ENCODE data around the gene SYT7.

SYT7 gene

GRCh38 chr11:61544466-61544865 is 36.4 kb downstream of the SYT7 start:
- no peaks in the 10 kb centered on the region for H3K4me1 ChIP-seq (ENCODE audit: control insufficient read depth, insufficient read depth, low read length)
- H3K36me3 ChIP-seq (ENCODE audit: control insufficient read depth in 2 of 2, insufficient read depth in 1 of 2, low read length in 2 of 2): no peaks in the 10 kb centered on the region
- no peaks in the 10 kb centered on the region for H3K9me3 ChIP-seq (ENCODE audit: control insufficient read depth, insufficient read depth, low read depth, low read length)
- no peak overlapping the region for H3K4me3 ChIP-seq (ENCODE audit: low read depth, low read length)
- TF ChIP-seq CTCF (tag by site-specific recombination; IDR thresholded peaks at IDR 0.05) (no peak), ZNF626 (tag by site-specific recombination; IDR thresholded peaks at IDR 0.05) (no peak), ZNF777 (tag by site-specific recombination; IDR thresholded peaks at IDR 0.05; ENCODE audit: borderline replicate concordance) (no peak)
- POLR2A ChIA-PET: no interaction called here
- CTCF ChIA-PET: interaction anchor here (0.7 to 3.0 kb wide), 4 partner anchors 23 to 70 kb away, joined by 3 to 13 read pairs (median 8); no protein-coding TSS in a partner anchor
- no peak overlapping the region for H3K27ac ChIP-seq (ENCODE audit: extremely low read depth, low read depth, low read length)

GRCh38 chr11:61543606-61544306 is 37.1 kb downstream of the SYT7 start:
- no peaks in the 10 kb centered on the region for H3K4me1 ChIP-seq (ENCODE audit: control insufficient read depth, insufficient read depth, low read length)
- no peak overlapping the region for H3K4me3 ChIP-seq (ENCODE audit: low read depth, low read length)
- ChIA-PET POLR2A (no interaction called here), CTCF (interaction anchor here (0.5 to 3.0 kb wide), 5 partner anchors 10 to 1506 kb away, joined by 3 to 13 read pairs (median 4); no protein-coding TSS in a partner anchor)
- H3K9me3 ChIP-seq (ENCODE audit: control insufficient read depth, insufficient read depth, low read depth, low read length): no peaks in the 10 kb centered on the region
- H3K36me3 ChIP-seq (ENCODE audit: control insufficient read depth in 2 of 2, insufficient read depth in 1 of 2, low read length in 2 of 2): no peaks in the 10 kb centered on the region
- no peak overlapping the region for H3K27ac ChIP-seq (ENCODE audit: extremely low read depth, low read depth, low read length)
- no peak for TF ChIP-seq ZNF148 (tag by site-specific recombination; IDR thresholded peaks at IDR 0.05; ENCODE audit: borderline replicate concordance)
- TF ChIP-seq ZNF16 (tag by site-specific recombination; IDR thresholded peaks at IDR 0.05; ENCODE audit: low read depth): no peak
- no peak for TF ChIP-seq ZNF341 (tag by site-specific recombination; IDR thresholded peaks at IDR 0.05; ENCODE audit: low read depth)
- no peak for TF ChIP-seq PRDM1 (tag by site-specific recombination; IDR thresholded peaks at IDR 0.05)
- no peak for TF ChIP-seq HOXD13 (CRISPR knock-in tag; IDR thresholded peaks at IDR 0.05; ENCODE audit: borderline replicate concordance)
- TF ChIP-seq ZNF768 (tag by site-specific recombination; IDR thresholded peaks at IDR 0.05): no peak
- no peak for TF ChIP-seq ZNF48 (tag by site-specific recombination; IDR thresholded peaks at IDR 0.05)
- TF ChIP-seq, protein P1, sequence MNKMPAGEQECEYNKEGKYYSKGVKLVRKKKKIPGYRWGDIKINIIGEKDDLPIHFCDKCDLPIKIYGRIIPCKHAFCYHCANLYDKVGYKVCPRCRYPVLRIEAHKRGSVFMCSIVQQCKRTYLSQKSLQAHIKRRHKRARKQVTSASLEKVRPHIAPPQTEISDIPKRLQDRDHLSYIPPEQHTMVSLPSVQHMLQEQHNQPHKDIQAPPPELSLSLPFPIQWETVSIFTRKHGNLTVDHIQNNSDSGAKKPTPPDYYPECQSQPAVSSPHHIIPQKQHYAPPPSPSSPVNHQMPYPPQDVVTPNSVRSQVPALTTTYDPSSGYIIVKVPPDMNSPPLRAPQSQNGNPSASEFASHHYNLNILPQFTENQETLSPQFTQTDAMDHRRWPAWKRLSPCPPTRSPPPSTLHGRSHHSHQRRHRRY (tag by site-specific recombination; IDR thresholded peaks at IDR 0.05): no peak
- no peak for TF ChIP-seq ZNF785 (tag by site-specific recombination; IDR thresholded peaks at IDR 0.05)
- TF ChIP-seq ZNF426 (tag by site-specific recombination; IDR thresholded peaks at IDR 0.05): no peak
- TF ChIP-seq REPIN1 (tag by site-specific recombination; IDR thresholded peaks at IDR 0.05; ENCODE audit: low read depth): no peak
- TF ChIP-seq ZFP3 (tag by site-specific recombination; IDR thresholded peaks at IDR 0.05; ENCODE audit: low read depth): no peak
- TF ChIP-seq ZBTB8A (tag by site-specific recombination; IDR thresholded peaks at IDR 0.05): no peak

GRCh38 chr11:61542705-61543104 is 38.2 kb downstream of the SYT7 start:
- Histone ChIP-seq H3K9me3 (ENCODE audit: control insufficient read depth, insufficient read depth, low read depth, low read length) (no peaks in the 10 kb centered on the region), H3K4me3 (ENCODE audit: low read depth, low read length) (no peak overlapping the region), H3K36me3 (ENCODE audit: control insufficient read depth in 2 of 2, insufficient read depth in 1 of 2, low read length in 2 of 2) (no peaks in the 10 kb centered on the region), H3K27ac (ENCODE audit: extremely low read depth, low read depth, low read length) (no peak overlapping the region), H3K4me1 (ENCODE audit: control insufficient read depth, insufficient read depth, low read length) (no peaks in the 10 kb centered on the region)
- POLR2A ChIA-PET: no interaction called here
- CTCF ChIA-PET: interaction anchor here (0.7 to 2.6 kb wide), 3 partner anchors 11 to 26 kb away, joined by 3 to 18 read pairs (median 3); no protein-coding TSS in a partner anchor
- TF ChIP-seq ZNF16 (tag by site-specific recombination; IDR thresholded peaks at IDR 0.05; ENCODE audit: low read depth) (no peak), ZNF513 (tag by site-specific recombination; IDR thresholded peaks at IDR 0.05) (no peak), MYNN (tag by site-specific recombination; IDR thresholded peaks at IDR 0.05; ENCODE audit: borderline replicate concordance) (no peak), ZNF354C (tag by site-specific recombination; IDR thresholded peaks at IDR 0.05; ENCODE audit: borderline replicate concordance, low read depth) (no peak), EGR2 (tag by site-specific recombination; IDR thresholded peaks at IDR 0.05; ENCODE audit: low read depth) (peak; percentile 36; the same call in 1 of the 2 replicates), ZNF654 (tag by site-specific recombination; IDR thresholded peaks at IDR 0.05; ENCODE audit: low read depth) (no peak), ZNF223 (tag by site-specific recombination; IDR thresholded peaks at IDR 0.05) (no peak), ZNF311 (tag by site-specific recombination; IDR thresholded peaks at IDR 0.05; ENCODE audit: borderline replicate concordance) (no peak)
